Adipose tissue (tissue), 3 donors: ENCODE data around the gene NRP2. TPM values are rescaled to one million over a fixed set of nuclear protein-coding genes. Genes with fewer than 3 reads are reported as not detected.

ENCODE experiments used
- H3K27ac ChIP-seq: one replicate; pipeline ENCODE4 v1.5.1; 2013; ENCODE audit warnings: low read depth, low read length
- WGBS, 3 donors: extraction: QIAGEN DNeasy Blood & Tissue Kit; methylation state at CpG; one replicate each; pipeline ENCODE4 v1.1.7; 2013; 5-methylcytosine and 5-hydroxymethylcytosine counted together
- polyA plus RNA-seq, 3 donors: library from polyadenylated mRNA; stranded (reverse); fragments of 200-250 nt; gene quantifications; one replicate each; pipeline ENCODE4 v1.2.3, GENCODE V29; 2013
- donor health status: healthy with polysubstance abuse.
- donor health status: Bipolar disorder and iron deficiency.
- donor health status: healthy.

Gene NRP2
- polyA plus RNA-seq, 3 donors: 1.7 to 20.4 (median 11.4) TPM

DNA sequence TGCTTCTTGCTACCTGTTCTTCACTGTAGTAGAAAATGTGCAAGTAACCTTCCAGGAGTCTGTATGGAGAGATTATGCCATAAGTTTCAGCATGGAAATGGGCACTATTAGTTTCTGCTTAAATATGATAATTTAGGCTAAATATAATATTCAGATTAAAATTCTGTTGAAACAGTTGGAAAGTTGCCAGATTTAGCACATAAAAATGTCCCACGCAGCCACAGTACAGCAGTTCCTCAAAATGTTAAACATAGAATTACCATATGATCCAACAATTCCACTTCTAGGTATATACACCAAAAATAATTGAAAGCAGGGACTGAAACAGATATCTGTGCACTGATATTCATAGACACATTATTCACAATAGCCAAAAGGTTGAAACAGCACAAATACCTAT is 121.2 kb downstream of the NRP2 start:
- 49 to 88% (median 58%) methylated on average over 1 of the region's 1 CpG for WGBS, 3 donors
- no peak overlapping the region for H3K27ac ChIP-seq

DNA sequence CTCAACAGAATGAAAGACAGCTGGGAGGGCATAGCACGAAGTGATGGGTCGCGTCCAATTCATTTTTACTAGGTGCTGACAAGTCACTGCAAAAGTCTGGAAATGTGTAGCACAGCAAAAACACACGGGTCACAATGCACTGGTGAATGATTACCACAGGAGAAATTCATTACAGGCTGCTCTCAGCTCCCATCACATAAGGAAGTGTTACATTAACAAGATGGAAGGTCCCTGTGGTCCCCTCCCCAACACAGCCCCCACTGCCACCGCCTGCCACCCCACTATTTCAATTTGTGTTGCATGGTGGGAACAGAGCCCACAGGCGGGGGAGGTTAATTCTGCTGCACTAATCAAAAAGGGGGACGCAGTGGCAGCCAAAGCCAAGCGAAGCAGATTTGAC is 122.8 kb downstream of the NRP2 start:
- no peak overlapping the region for H3K27ac ChIP-seq
- 89 to 93% (median 92%) methylated on average over 8 of the region's 8 CpGs for WGBS, 3 donors

DNA sequence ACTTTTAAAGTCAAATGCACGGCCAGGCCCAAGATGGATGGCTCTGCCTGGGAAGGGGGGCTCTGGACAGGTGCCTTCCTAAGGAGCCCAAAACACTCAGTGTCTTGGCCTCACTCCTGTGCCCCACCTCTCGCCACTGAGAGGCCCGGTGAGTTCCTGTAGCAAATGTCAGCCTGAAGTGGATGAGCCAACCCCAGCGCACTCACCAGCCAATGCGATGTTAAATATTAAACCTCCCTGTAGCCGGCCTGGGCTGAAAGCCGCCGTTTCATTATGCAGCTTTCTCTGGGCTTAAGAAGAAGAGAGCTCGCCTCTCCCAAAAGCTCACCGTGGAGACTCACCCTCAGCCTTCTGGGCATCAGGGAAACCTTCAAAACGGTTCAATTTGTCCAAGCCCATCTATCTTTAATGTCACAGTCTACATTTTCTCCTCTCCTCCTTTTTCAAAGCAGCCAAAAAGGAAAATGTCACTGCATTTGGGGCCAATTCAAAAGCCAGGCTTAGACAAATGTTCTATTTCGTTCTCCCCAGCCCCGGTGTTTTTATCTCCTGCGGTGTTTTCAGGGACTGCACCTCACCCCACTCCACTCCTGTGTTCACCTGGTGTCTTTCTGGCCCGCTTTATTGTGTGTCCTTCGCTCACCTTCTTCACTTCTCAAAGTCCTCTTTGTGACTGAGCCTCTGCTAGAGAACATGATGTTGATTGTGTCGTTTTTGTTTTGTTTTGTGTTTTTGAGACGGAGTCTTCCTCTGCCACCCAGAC is 124.0 kb downstream of the NRP2 start:
- no peak overlapping the region for H3K27ac ChIP-seq
- 34 to 86% (median 80%) methylated on average over 18 of the region's 18 CpGs for WGBS, 3 donors

GRCh38 chr2:205807229-205807628 is 124.9 kb downstream of the NRP2 start:
- 92 to 95% (median 93%) methylated on average over 3 of the region's 3 CpGs for WGBS, 3 donors

DNA sequence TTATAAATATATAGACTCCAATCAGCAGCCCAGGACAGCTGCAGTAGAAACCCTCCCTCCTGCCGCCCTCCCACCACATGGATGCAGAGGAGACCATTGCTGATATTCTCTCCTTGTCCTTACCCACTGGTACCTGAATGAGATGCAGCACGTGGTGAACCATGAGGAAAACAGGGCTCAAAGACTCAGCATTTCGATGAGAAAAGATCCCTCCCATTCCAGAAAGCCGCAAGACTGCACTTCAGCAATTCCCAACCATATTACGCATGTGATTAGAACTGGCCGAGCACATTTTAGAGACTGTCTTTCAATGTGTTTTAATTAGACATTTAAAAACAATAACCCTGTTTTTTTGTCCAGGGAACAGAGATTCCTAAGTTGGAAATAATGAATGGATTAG is 125.5 kb downstream of the NRP2 start:
- H3K27ac ChIP-seq: no peak overlapping the region
- WGBS, 3 donors: 85 to 90% (median 87%) methylated on average over 6 of the region's 6 CpGs

More at GRCh38 chr2:205807229-205807628, 124.9 kb downstream of the NRP2 start:
- H3K27ac ChIP-seq: no peak overlapping the region

- 76 to 80% (median 78%) methylated on average over 7 of the region's 7 CpGs for WGBS, 3 donors
- no peak overlapping the region for H3K27ac ChIP-seq
Observed at GRCh38 chr2:205808486-205809121, 126.3 kb downstream of the NRP2 start.

DNA sequence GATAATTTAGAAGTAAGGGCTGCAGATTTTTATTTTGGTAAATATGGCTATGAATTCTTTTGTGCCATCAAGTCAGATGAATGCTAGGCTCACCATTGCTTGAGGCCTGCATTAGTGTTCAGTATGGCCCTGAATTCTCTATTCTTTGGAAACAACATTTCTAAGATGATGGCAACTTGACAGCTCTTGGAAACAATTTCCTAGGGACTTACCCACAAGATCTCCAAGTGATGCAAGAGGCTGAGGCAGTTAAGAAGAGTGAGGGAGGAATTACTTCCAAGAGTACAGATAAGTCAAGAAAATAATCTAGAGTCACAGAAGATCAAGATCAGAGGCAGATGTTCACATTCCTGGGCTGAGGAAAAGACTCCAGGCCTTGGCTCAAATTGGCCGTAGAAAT is 129.1 kb downstream of the NRP2 start:
- H3K27ac ChIP-seq: no peak overlapping the region
- WGBS, 3 donors: 63 to 94% (median 74%) methylated on average over 1 of the region's 1 CpG

- no peak overlapping the region for H3K27ac ChIP-seq
- 71 to 77% (median 76%) methylated on average over 1 of the region's 1 CpG for WGBS, 3 donors
Observed at GRCh38 chr2:205814039-205814364, 131.7 kb downstream of the NRP2 start.

DNA sequence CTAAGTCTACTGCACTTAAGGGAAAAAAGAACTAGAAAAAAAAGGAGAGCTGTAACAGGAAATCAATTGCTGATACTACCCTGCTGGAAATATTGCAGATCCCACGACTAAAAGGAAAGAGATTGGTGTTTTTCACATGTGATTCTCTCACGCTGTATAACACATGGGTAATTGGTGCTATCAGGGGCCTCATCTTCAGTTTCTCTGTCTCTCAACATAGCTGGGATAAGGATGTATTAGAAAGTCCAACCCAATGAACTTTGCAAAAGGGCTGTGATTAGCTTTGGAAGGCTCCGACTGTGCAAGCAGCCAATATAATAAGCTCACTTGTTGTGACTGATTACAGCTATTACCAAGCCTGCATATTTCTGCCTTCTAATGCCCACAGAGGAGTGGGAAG is 133.4 kb downstream of the NRP2 start:
- WGBS, 3 donors: 77 to 82% (median 77%) methylated on average over 3 of the region's 3 CpGs
- no peak overlapping the region for H3K27ac ChIP-seq

DNA sequence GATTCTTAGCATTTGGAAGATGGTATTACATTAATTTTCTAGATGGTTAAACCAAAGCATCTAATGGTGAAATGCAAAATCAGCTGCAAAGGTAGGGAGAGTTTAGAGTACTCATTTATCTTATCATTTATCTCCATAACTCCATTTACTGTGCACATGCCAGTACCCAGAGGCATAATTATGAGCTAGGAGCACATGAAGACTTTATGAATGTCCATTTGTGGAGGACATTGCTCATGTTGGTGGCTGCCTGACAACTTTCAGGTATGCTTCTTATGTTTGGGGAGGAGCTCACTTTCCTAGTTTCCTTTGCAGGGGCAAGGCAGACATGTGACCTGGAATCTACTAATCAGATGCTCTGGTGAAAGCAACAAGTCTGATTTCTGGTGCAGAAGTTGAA is 134.0 kb downstream of the NRP2 start:
- no peak overlapping the region for H3K27ac ChIP-seq

- no peak overlapping the region for H3K27ac ChIP-seq
- WGBS, 3 donors: 91 to 95% (median 93%) methylated on average over 2 of the region's 2 CpGs
Observed at GRCh38 chr2:205822579-205822978, 140.3 kb downstream of the NRP2 start.

- H3K27ac ChIP-seq: no peak overlapping the region
- WGBS, 3 donors: 80 to 89% (median 85%) methylated on average over 9 of the region's 9 CpGs
Observed at GRCh38 chr2:205827809-205828365, 145.6 kb downstream of the NRP2 start.

GRCh38 chr2:205833864-205834263 is 151.6 kb downstream of the NRP2 start:
- H3K27ac ChIP-seq: no peak overlapping the region

GRCh38 chr2:205834796-205835195 is 152.5 kb downstream of the NRP2 start:
- 34 to 55% (median 42%) methylated on average over 3 of the region's 3 CpGs for WGBS, 3 donors

More at GRCh38 chr2:205833864-205834263, 151.6 kb downstream of the NRP2 start:
- WGBS, 3 donors: 54 to 77% (median 59%) methylated on average over 2 of the region's 2 CpGs

GRCh38 chr2:205835251-205835791 is 153.0 kb downstream of the NRP2 start:
- 65 to 83% (median 68%) methylated on average over 4 of the region's 4 CpGs for WGBS, 3 donors
- H3K27ac ChIP-seq: no peak overlapping the region

More at GRCh38 chr2:205834796-205835195, 152.5 kb downstream of the NRP2 start:
- no peak overlapping the region for H3K27ac ChIP-seq

GRCh38 chr2:205835923-205836322 is 153.6 kb downstream of the NRP2 start:
- H3K27ac ChIP-seq: no peak overlapping the region
- WGBS, 3 donors: 65 to 71% (median 70%) methylated on average over 5 of the region's 5 CpGs

DNA sequence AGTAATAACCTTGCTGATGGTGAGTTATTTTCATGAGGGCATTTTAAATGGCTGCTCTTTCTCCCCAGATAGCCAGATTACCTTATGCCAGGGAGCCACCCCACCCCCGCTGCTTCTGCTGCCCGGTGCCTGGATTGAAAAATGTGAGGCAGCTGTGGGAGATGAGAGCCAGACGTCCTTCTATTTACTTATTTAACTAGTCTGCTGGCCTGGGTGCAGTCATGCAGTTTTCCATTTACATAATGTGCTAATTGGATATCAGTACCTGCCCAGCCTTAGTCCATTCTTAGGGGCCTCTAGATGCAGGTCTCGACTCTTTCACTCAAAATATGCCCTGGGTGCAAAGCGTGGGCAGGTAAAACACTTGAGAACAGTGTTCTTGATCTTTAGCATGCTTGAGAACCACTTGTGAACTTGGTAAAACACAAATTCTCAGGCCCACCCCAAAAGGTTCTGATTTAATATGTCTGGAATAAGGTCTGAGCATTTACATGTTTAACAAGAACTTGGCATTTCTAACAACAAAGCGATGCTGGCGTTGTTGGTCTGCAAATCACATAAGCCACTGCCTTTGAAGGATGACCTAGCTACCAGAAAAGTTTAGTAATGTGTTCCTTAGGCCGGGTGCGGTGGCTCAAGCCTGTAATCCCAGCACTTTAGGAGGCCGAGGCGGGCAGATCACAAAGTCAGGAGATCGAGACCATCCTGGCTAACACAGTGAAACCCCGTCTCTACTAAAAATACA is 154.3 kb downstream of the NRP2 start:
- no peak overlapping the region for H3K27ac ChIP-seq
- 86 to 87% (median 87%) methylated on average over 13 of the region's 13 CpGs for WGBS, 3 donors

- WGBS, 3 donors: 55 to 80% (median 72%) methylated on average over 1 of the region's 1 CpG
- no peak overlapping the region for H3K27ac ChIP-seq
Observed at GRCh38 chr2:205837663-205838062, 155.4 kb downstream of the NRP2 start.

- no peak overlapping the region for H3K27ac ChIP-seq
- WGBS, 3 donors: 73 to 89% (median 89%) methylated on average over 3 of the region's 3 CpGs
Observed at GRCh38 chr2:205845446-205845845, 163.1 kb downstream of the NRP2 start.
